ENCODE results near the gene PIK3C2G.

DNA sequence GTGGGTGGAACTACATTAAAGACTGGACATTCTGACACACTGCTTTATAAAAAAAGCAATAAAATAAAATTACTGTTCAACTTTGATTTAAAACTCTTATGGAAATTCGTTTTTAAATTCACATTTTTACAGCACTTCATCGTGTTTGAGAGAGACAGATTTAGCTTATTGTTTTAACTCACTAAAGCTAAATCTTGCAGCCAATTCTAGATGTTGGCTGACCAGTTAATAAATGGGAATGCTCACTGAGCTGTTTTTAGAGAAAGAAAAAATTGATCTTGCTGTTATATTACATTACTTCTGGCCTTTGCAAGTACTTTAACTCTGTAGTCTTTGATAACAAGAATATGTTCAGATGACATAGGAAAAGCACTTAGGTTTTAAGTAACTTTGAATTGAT is 319.4 kb downstream of the PIK3C2G start:
- TF ChIP-seq RFX5 (IDR thresholded peaks at IDR 0.05; ENCODE audit: low read length) (no peak), EP300 (IDR thresholded peaks at IDR 0.05; ENCODE audit: borderline replicate concordance in 1 of 2, low read depth in 1 of 2, low read length in 1 of 2) (no peak), NFIC (IDR thresholded peaks at IDR 0.05; ENCODE audit: borderline replicate concordance) (no peak), POLR2AphosphoS5 (IDR thresholded peaks at IDR 0.05; ENCODE audit: low read depth, low read length) (no peak), TCF12 (IDR thresholded peaks at IDR 0.05) (no peak)
- TF ChIP-seq, protein P1, sequence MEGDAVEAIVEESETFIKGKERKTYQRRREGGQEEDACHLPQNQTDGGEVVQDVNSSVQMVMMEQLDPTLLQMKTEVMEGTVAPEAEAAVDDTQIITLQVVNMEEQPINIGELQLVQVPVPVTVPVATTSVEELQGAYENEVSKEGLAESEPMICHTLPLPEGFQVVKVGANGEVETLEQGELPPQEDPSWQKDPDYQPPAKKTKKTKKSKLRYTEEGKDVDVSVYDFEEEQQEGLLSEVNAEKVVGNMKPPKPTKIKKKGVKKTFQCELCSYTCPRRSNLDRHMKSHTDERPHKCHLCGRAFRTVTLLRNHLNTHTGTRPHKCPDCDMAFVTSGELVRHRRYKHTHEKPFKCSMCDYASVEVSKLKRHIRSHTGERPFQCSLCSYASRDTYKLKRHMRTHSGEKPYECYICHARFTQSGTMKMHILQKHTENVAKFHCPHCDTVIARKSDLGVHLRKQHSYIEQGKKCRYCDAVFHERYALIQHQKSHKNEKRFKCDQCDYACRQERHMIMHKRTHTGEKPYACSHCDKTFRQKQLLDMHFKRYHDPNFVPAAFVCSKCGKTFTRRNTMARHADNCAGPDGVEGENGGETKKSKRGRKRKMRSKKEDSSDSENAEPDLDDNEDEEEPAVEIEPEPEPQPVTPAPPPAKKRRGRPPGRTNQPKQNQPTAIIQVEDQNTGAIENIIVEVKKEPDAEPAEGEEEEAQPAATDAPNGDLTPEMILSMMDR (IDR thresholded peaks at IDR 0.05), result no peak

Measured in SK-N-SH (cell line).